Gastrocnemius medialis (tissue), 4 donors: ENCODE measurements around the gene DPP8. TPM values are rescaled to one million over a fixed set of nuclear protein-coding genes. Genes with fewer than 3 reads are reported as not detected.

ENCODE experiments used
- ATAC-seq, 2 donors: fragments of 150-250 bp; one replicate each; pipeline ENCODE4 v1.9.1; 2016
- DNase-seq, 2 donors: peaks; one replicate each; pipeline ENCODE4 v3.0.0-alpha.2; 2019
- H3K27ac ChIP-seq, 4 donors: fragments of 200-600 bp; sonication (generic); 1 replicate in 1 of 4; 2 replicates in 3 of 4; pipeline ENCODE4 v1.5.1; 2016 to 2018; ENCODE audit warnings: mild to moderate bottlenecking in 2 of 4, moderate library complexity in 1 of 4
- H3K27me3 ChIP-seq, 3 donors: fragments of 200-600 bp; sonication (generic) in 2 of 3; 1 replicate in 1 of 3; 2 replicates in 2 of 3; pipeline versions ENCODE4 v1.5.1 to v1.6.0; 2016 to 2019; ENCODE audit warnings: mild to moderate bottlenecking in 1 of 3, moderate library complexity in 1 of 3
- H3K36me3 ChIP-seq, 2 donors: fragments of 200-600 bp; sonication (generic) in 1 of 2; one replicate each; pipeline ENCODE4 v1.5.1; 2017 to 2018
- H3K4me1 ChIP-seq, 2 donors: fragments of 200-600 bp; sonication (generic) in 1 of 2; one replicate each; pipeline ENCODE4 v1.5.1; 2016 to 2017; ENCODE audit warnings: mild to moderate bottlenecking in 2 of 2
- H3K4me3 ChIP-seq, 4 donors: fragments of 200-600 bp; sonication (generic) in 3 of 4; 1 replicate in 1 of 4; 2 replicates in 3 of 4; pipeline ENCODE4 v1.5.1; 2016 to 2019; ENCODE audit warnings: mild to moderate bottlenecking in 2 of 4
- H3K9me3 ChIP-seq, 3 donors: fragments of 200-600 bp; sonication (generic) in 2 of 3; 1 replicate in 1 of 3; 2 replicates in 2 of 3; pipeline ENCODE4 v1.5.1; 2016 to 2019
- POLR2A ChIP-seq, 2 donors: fragments of 450-650 bp; IDR thresholded peaks; one replicate each; pipeline ENCODE4 v1.6.1; 2017; ENCODE audit warnings: antibody characterized with exemption in 2 of 2, mild to moderate bottlenecking in 2 of 2, moderate library complexity in 2 of 2
- in situ Hi-C, 4 donors: fragments of 200-750 bp; cut with MboI; loops; one replicate each; pipeline versions ENCODE4 v1.15.0 to v1.8.0; 2017; ENCODE audit warnings: low sequenced_read_pairs in 4 of 4
- intact Hi-C: fragments of 100-400 bp; cut with DNase I; formaldehyde crosslinking; loops from one replicate; pipeline ENCODE4 v1.15.1; 2023; ENCODE audit warnings: low total_unique reads
- total RNA-seq, 4 donors: library from RNA; depleted of rRNA; stranded (reverse); fragments of >200 nt; gene quantifications; one replicate each; pipeline versions ENCODE4 v1.1.0 to v1.2.3, GENCODE V29; 2016
- TF ChIP-seq, protein P1 (sequence below), 5 experiments: fragments of 450-650 bp in 3 of 5; fragments of 200-600 bp in 2 of 5; sonication (generic) in 2 of 5; IDR thresholded peaks in 4 of 5; conservative IDR thresholded peaks in 1 of 5; 1 replicate in 4 of 5; 2 replicates in 1 of 5; pipeline ENCODE4 v1.5.1; 2016 to 2019; ENCODE audit warnings: antibody characterized with exemption in 5 of 5, mild to moderate bottlenecking in 3 of 5, moderate library complexity in 3 of 5

DPP8 gene
- total RNA-seq, 4 donors from 2014 or later = 36.9 to 76.6 (median 48.0) TPM

- Histone ChIP-seq H3K4me3 (no peak overlapping the region), H3K27ac (peak overlapping the region in 2 of 4 donors; percentile 28 to 47)
- intact Hi-C loops = no loop called here
These were observed 15.7 kb upstream of the DPP8 start for GRCh38 chr15:65533057-65533756.

GRCh38 chr15:65532738-65533051 is 15.2 kb upstream of the DPP8 start:
- no peaks in the 10 kb centered on the region for H3K36me3 ChIP-seq
- intact Hi-C loops (no loop called here), in situ Hi-C loops (no loop called here)
- H3K4me1 ChIP-seq = peaks cover 18 to 20% of the 10 kb centered on the region in 2 donors
- H3K27me3 ChIP-seq = no peaks in the 10 kb centered on the region
- H3K4me3 ChIP-seq = no peak overlapping the region
- H3K27ac ChIP-seq = peak overlapping the region in 3 of 4 donors; percentile 2 to 47 (median 28)
- TF ChIP-seq, protein P1, sequence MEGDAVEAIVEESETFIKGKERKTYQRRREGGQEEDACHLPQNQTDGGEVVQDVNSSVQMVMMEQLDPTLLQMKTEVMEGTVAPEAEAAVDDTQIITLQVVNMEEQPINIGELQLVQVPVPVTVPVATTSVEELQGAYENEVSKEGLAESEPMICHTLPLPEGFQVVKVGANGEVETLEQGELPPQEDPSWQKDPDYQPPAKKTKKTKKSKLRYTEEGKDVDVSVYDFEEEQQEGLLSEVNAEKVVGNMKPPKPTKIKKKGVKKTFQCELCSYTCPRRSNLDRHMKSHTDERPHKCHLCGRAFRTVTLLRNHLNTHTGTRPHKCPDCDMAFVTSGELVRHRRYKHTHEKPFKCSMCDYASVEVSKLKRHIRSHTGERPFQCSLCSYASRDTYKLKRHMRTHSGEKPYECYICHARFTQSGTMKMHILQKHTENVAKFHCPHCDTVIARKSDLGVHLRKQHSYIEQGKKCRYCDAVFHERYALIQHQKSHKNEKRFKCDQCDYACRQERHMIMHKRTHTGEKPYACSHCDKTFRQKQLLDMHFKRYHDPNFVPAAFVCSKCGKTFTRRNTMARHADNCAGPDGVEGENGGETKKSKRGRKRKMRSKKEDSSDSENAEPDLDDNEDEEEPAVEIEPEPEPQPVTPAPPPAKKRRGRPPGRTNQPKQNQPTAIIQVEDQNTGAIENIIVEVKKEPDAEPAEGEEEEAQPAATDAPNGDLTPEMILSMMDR (IDR thresholded peaks at IDR 0.05 in 4 of 5, conservative IDR thresholded peaks at IDR 0.05 in 1 of 5) = no peak
- TF ChIP-seq POLR2A (IDR thresholded peaks at IDR 0.05) = no peak
- H3K9me3 ChIP-seq = no peaks in the 10 kb centered on the region
- ATAC-seq (no peak), DNase-seq (no peak)

More at GRCh38 chr15:65533057-65533756, 15.7 kb upstream of the DPP8 start:
- DNase-seq = no peak
- Histone ChIP-seq H3K4me1 (peaks cover 18 to 20% of the 10 kb centered on the region in 2 donors), H3K36me3 (no peaks in the 10 kb centered on the region), H3K9me3 (no peaks in the 10 kb centered on the region), H3K27me3 (no peaks in the 10 kb centered on the region)
- in situ Hi-C loops = no loop called here
- ATAC-seq = no peak
- TF ChIP-seq POLR2A (IDR thresholded peaks at IDR 0.05) = no peak
- TF ChIP-seq, protein P1 (IDR thresholded peaks at IDR 0.05 in 4 of 5, conservative IDR thresholded peaks at IDR 0.05 in 1 of 5) = no peak

DNA sequence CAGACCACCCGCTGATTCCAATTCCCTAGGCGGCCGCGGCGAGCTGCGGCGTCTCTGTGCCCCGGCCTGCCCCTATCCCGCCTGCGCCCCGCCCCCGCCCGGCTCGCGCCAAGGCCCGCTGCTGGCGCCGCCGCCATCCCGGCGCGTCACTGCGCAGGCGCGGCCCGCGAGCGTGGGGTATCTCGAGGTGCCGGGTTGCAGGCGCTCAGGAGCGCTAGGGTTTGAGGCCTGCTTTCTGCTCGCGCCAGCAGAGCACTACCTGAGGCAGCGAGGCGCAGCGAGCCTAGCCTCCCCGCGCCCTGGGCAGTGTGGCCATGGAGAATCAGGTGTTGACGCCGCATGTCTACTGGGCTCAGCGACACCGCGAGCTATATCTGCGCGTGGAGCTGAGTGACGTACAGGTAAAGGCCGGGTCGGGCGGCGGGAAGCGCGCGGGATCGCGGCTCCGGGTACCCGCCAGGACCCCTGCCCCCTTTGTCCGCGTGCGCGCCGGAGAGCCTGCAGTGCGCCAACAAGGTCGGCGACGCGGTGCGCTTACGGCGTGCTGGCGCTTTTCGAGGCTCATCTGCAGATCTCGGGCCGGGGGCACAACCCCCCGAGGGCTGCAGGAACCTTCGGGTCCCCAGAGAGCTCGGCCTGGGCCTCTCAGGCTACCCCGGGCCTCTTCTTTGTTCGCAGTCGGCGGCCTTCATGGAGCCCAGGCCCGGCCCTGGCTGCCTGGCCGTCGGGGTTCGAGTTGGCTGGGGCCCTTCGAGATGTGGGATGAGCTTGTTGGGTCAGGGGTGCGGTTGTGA is 13.0 kb upstream of the DPP8 start, which contains the start of gene HACD3:
TSS of gene HACD3 (plus strand) at position 146 of the 794 bp plus-strand sequence. CDS start at position 315, 169 bp downstream.
- Histone ChIP-seq H3K27ac (peak within 1 kb of the TSS; percentile 73 to 90 (median 86)), H3K27me3 (no peaks in the 10 kb centered on the region), H3K4me1 (peaks cover 18 to 20% of the 10 kb centered on the region in 2 donors), H3K36me3 (no peaks in the 10 kb centered on the region), H3K4me3 (peak within 1 kb of the TSS; percentile 65 to 95 (median 88)), H3K9me3 (no peaks in the 10 kb centered on the region)
- intact Hi-C loops (loop anchor here (2.0 kb wide), 1 partner anchor 14 kb away; the partner anchor contains the start of gene DPP8), in situ Hi-C loops (no loop called here)
- ATAC-seq = peak; percentile 94 to 95
- TF ChIP-seq POLR2A (IDR thresholded peaks at IDR 0.05) = peak; percentile 57 to 58
- TF ChIP-seq, protein P1 (IDR thresholded peaks at IDR 0.05 in 4 of 5, conservative IDR thresholded peaks at IDR 0.05 in 1 of 5) = no peak
- peak; percentile 63 to 78 for DNase-seq

DNA sequence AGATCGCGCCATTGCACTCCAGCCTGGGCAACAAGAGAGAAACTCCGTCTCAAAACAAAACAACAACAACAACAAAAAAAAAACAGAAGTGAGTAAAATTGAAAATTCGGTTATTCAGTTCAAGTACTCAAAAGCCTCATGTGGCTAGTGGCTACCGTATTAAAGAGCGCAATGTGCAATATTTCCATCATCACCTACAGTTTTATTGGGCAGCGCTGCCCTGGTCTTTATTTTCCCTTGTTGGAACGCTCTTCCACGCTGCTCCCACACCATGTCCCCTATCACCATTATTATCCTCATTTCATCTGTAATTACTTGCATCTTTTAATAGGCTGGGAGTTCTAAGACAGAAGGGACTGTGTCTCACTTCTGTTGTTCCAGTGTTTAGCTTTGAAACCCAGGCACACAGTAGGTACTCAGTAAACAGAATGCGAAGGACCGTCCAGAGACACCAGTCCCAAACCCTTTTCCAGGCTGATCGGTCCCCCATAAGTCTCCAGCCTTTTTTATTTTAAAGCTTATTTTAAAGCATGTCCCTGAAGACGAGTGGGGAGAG is 12.4 kb upstream of the DPP8 start:
- Histone ChIP-seq H3K4me3 (peak overlapping the region; percentile 65 to 95 (median 88)), H3K27me3 (no peaks in the 10 kb centered on the region), H3K27ac (peak overlapping the region; percentile 73 to 90 (median 86)), H3K9me3 (no peaks in the 10 kb centered on the region), H3K4me1 (peaks cover 18 to 20% of the 10 kb centered on the region in 2 donors), H3K36me3 (no peaks in the 10 kb centered on the region)
- TF ChIP-seq, protein P1 (IDR thresholded peaks at IDR 0.05 in 4 of 5, conservative IDR thresholded peaks at IDR 0.05 in 1 of 5) = no peak
- in situ Hi-C loops = no loop called here
- intact Hi-C loops = loop anchor here (2.0 kb wide), 1 partner anchor 13 kb away; the partner anchor contains the start of gene DPP8
- DNase-seq (no peak), ATAC-seq (peak; percentile 13 to 32)
